Tibial artery (tissue), 4 donors: ENCODE measurements around the gene NCMAP.

Source experiments
- DNase-seq, 2 donors: peaks; one replicate each; pipeline ENCODE4 v3.0.0-alpha.2; 2019
- H3K27ac ChIP-seq, 2 donors: fragments of 200-600 bp; sonication (generic) in 1 of 2; 1 replicate in 1 of 2; 2 replicates in 1 of 2; pipeline ENCODE4 v1.5.1; 2018 to 2019; ENCODE audit warnings: mild to moderate bottlenecking in 1 of 2
- H3K27me3 ChIP-seq, 2 donors: fragments of 200-600 bp; sonication (generic) in 1 of 2; one replicate each; pipeline versions ENCODE4 v1.5.1 to v1.6.0; 2016 to 2019
- H3K36me3 ChIP-seq, 3 donors: fragments of 200-600 bp; sonication (generic) in 2 of 3; one replicate each; pipeline ENCODE4 v1.5.1; 2016 to 2019; ENCODE audit warnings: mild to moderate bottlenecking in 2 of 3
- H3K4me1 ChIP-seq, 4 donors: fragments of 200-600 bp; sonication (generic) in 2 of 4; 1 replicate in 3 of 4; 2 replicates in 1 of 4; pipeline ENCODE4 v1.5.1; 2016 to 2019
- H3K4me3 ChIP-seq, 2 donors: fragments of 200-600 bp; sonication (generic) in 1 of 2; 1 replicate in 1 of 2; 2 replicates in 1 of 2; pipeline ENCODE4 v1.5.1; 2018 to 2019; ENCODE audit warnings: mild to moderate bottlenecking in 2 of 2
- H3K9me3 ChIP-seq, 3 donors: fragments of 200-600 bp; sonication (generic) in 1 of 3; one replicate each; pipeline ENCODE4 v1.5.1; 2016 to 2019
- CTCF ChIP-seq, 2 experiments: fragments of 200-600 bp in 1 of 2; fragments of 450-650 bp in 1 of 2; IDR thresholded peaks; one replicate each; pipeline ENCODE4 v1.5.1; 2017 to 2019; ENCODE audit warnings: antibody characterized with exemption in 2 of 2, mild to moderate bottlenecking in 1 of 2, moderate library complexity in 1 of 2
- intact Hi-C: fragments of 100-400 bp; cut with DNase I; formaldehyde crosslinking; loops from one replicate; pipeline ENCODE4 v1.15.0; 2023; ENCODE audit warnings: low total_unique reads

NCMAP gene

DNA sequence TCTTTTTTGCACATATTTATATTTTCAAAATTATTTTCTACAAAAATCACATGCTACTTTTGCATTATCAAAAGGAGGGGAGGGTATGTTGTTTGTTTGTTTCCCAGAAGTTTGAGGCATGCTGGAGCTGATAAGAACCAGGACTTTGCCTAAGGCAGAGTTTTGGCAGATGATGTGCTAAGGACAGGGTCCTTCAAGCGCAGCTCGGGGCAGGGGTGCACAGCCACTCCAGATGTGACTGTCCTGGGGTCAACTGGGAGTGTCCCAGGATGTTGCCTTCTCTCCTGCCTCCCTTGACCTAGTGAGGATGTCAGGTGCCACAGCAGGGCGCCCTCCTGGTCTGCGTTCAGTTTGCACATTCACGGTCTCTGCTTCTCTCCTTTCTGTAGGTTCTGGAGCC, 44.7 kb downstream of the NCMAP start:
- H3K36me3 ChIP-seq = no peaks in the 10 kb centered on the region
- no peaks in the 10 kb centered on the region for H3K4me1 ChIP-seq
- H3K9me3 ChIP-seq = no peaks in the 10 kb centered on the region
- no peak overlapping the region for H3K27ac ChIP-seq
- H3K4me3 ChIP-seq = no peak overlapping the region
- no peak for TF ChIP-seq CTCF (IDR thresholded peaks at IDR 0.05)
- no peak for DNase-seq
- peaks cover 0 to 29% of the 10 kb centered on the region in 2 donors for H3K27me3 ChIP-seq
- intact Hi-C loops = no loop called here

- H3K27ac ChIP-seq = no peak overlapping the region
- intact Hi-C loops = no loop called here
- DNase-seq = no peak
Measured at GRCh38 chr1:24605534-24606295, 49.8 kb downstream of the NCMAP start.

GRCh38 chr1:24606296-24606605, 50.4 kb downstream of the NCMAP start:
- Histone ChIP-seq H3K9me3 (no peaks in the 10 kb centered on the region), H3K27ac (no peak overlapping the region), H3K4me1 (peaks cover 0 to 6% (median 0%) of the 10 kb centered on the region in 4 donors), H3K36me3 (no peaks in the 10 kb centered on the region), H3K27me3 (peaks cover 0 to 18% of the 10 kb centered on the region in 2 donors), H3K4me3 (no peak overlapping the region)
- TF ChIP-seq CTCF (IDR thresholded peaks at IDR 0.05) = no peak
- no peak for DNase-seq
- intact Hi-C loops = no loop called here

More at GRCh38 chr1:24605534-24606295, 49.8 kb downstream of the NCMAP start:
- Histone ChIP-seq H3K4me3 (no peak overlapping the region), H3K4me1 (peaks cover 0 to 6% (median 0%) of the 10 kb centered on the region in 4 donors), H3K27me3 (peaks cover 0 to 21% of the 10 kb centered on the region in 2 donors), H3K36me3 (no peaks in the 10 kb centered on the region), H3K9me3 (no peaks in the 10 kb centered on the region)
- no peak for TF ChIP-seq CTCF (IDR thresholded peaks at IDR 0.05)

DNA sequence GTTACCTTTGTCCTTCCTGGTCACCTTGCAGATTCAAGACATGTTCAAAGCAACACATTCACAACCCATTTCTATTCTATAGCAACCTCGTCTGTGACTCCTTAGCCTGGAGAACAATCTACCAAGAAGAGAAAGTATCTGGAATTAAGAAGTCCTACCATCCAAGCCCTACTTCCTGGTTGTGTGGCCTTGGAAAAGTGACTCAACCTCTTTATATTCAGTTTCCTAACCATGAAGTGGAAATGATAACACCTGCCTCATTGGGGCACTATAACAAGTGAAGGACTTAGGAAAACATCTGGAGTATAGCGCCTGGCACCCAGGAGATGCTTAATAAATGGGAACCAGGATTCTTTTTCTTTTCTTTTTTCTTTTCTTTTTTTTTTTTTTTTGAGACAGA, 50.7 kb downstream of the NCMAP start:
- Histone ChIP-seq H3K4me1 (peaks cover 0 to 6% (median 0%) of the 10 kb centered on the region in 4 donors), H3K9me3 (no peaks in the 10 kb centered on the region), H3K4me3 (no peak overlapping the region), H3K27me3 (peaks cover 0 to 18% of the 10 kb centered on the region in 2 donors), H3K36me3 (no peaks in the 10 kb centered on the region), H3K27ac (no peak overlapping the region)
- no peak for TF ChIP-seq CTCF (IDR thresholded peaks at IDR 0.05)
- intact Hi-C loops = no loop called here
- no peak for DNase-seq

DNA sequence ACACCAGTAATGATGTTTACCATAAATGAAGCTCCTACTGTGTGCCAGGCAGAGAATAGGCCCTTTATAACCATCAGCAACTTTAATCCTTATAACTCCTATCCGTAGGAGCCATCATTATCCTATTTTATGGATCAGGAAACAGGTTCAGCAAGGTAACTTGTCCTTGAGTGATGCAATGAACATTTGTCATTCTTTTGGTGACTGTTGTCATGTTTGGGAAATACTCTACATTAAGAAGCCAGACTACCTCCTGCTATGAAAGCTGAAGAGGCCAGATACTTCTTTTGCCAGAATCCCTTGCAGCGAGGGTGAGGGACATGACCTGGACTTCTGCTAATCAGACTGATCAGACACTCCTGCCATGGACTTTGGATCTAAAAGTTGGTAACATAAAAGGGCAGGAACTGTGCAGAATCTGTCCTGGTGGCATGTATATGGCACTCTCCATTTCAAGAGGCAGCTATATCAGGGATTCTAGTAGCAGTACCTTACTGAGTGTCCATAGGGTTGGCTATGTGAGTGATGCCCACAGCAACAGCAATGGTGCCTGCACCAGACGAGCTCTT, 54.1 kb downstream of the NCMAP start:
- Histone ChIP-seq H3K4me1 (peaks cover 0 to 6% (median 0%) of the 10 kb centered on the region in 4 donors), H3K36me3 (no peaks in the 10 kb centered on the region), H3K4me3 (no peak overlapping the region), H3K9me3 (no peaks in the 10 kb centered on the region), H3K27me3 (peaks cover 0 to 27% of the 10 kb centered on the region in 2 donors), H3K27ac (no peak overlapping the region)
- no peak for DNase-seq
- intact Hi-C loops = no loop called here
- TF ChIP-seq CTCF (IDR thresholded peaks at IDR 0.05) = no peak
